ENCODE results near the gene PLXNA1.

The PLXNA1 gene

DNA sequence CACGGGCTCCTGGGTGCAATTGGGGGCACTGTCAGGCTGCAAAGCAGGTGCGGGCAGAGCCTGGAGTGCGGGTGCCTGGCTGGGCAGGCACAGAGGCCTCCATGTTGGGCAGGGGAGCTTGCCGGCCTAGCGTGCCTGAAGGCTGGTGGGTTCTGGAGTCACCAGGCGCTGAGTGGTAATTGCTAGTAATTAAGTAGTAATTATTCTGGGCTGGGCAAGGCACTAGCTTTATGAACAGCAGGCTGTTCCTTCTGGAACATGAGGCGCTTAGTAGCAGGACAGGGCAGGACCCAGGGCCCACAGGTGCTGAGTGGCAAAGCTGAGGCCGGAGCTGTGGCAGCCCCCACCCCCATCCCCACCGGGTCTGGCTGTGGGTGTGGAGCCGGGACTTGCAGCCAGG is 25.3 kb downstream of the PLXNA1 start:
- TF ChIP-seq, protein P1, sequence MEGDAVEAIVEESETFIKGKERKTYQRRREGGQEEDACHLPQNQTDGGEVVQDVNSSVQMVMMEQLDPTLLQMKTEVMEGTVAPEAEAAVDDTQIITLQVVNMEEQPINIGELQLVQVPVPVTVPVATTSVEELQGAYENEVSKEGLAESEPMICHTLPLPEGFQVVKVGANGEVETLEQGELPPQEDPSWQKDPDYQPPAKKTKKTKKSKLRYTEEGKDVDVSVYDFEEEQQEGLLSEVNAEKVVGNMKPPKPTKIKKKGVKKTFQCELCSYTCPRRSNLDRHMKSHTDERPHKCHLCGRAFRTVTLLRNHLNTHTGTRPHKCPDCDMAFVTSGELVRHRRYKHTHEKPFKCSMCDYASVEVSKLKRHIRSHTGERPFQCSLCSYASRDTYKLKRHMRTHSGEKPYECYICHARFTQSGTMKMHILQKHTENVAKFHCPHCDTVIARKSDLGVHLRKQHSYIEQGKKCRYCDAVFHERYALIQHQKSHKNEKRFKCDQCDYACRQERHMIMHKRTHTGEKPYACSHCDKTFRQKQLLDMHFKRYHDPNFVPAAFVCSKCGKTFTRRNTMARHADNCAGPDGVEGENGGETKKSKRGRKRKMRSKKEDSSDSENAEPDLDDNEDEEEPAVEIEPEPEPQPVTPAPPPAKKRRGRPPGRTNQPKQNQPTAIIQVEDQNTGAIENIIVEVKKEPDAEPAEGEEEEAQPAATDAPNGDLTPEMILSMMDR (conservative IDR thresholded peaks at IDR 0.05; ENCODE audit: low read length) = no peak
- no peak overlapping the region for H3K4me3 ChIP-seq (ENCODE audit: low read length)
- DNase-seq (ENCODE audit: low read depth) = no peak

DNA sequence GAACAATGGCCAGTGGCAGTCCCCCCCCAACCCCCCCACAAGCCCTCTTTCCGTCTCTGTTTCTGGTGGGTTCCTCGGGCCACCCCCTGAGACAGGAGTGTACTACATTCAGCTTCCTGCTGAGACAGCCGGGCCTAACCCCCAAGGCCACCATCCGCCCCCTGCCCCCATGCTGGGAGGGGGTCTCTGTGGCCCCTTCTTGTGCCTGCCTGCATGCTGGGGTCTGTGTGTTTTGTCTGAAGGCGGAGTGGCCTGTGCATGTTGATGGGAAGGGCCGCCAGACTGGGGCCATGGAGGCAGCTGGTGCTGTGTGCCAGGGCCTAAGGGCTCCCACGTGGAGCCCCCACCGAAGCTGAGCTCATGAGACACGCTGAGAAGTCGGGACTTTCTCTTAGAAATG is 26.6 kb downstream of the PLXNA1 start:
- no peak overlapping the region for H3K4me3 ChIP-seq (ENCODE audit: low read length)
- DNase-seq (ENCODE audit: low read depth) = no peak

DNA sequence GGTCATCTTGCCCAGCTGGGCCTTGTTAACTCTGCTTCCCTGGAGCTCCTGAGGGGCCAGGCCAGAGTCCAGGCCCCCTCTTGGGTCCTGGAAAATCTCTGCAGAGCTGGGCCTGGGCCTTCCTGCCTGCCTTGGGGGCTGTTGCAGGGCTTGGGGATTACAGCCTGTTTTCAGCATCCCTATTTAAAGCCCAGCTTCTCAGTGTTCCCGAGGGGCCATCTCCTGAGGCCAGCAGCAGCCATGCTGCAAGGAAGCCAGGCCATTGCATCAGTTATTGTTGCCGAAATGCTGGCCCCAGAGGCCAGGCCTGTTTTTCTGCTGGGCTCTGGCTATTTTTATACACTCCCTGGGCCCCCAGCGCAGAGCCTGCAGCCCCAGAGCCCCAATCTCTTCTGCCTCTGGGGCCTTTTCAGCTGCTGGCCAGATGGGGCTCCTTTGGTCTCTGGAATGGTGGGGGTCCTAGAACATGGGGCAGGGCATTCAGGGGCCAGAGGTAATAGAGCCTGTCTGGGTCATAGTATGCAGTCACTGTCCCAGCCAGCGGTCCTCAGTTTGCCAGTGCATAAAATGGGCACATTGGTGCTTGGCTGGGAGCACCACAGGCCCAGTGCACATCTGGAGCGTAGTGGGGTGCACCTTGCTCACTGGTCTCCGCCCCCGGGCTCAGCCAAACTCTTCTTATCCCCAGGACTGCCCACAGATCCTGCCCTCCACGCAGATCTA is 28.5 kb downstream of the PLXNA1 start:
- no peak overlapping the region for H3K4me3 ChIP-seq (ENCODE audit: low read length)
- peak; percentile 90 for DNase-seq (ENCODE audit: low read depth)
- TF ChIP-seq, protein P1 (conservative IDR thresholded peaks at IDR 0.05; ENCODE audit: low read length) = no peak

More for the DNA sequence above, 26.6 kb downstream of the PLXNA1 start:
- TF ChIP-seq, protein P1 (conservative IDR thresholded peaks at IDR 0.05; ENCODE audit: low read length) = no peak

DNA sequence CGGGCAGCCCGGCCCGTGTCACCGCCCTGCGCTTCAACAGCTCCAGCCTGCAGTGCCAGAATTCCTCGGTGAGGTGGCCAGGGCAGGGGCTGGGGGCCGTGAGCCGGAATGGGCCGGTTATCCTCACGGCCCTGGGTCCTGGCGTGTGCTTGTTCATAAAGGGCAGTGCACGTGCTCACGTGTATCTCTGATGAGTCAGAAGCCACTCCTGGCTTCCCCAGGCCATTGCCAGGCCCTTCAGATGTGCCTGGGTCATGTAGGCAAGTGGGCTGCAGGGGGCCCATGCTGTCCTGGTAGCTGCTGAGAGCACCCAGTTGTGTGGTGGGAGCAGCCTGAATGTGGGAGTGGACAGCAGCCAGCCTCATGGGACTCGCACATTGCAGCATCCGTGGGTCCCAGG is 29.2 kb downstream of the PLXNA1 start:
- TF ChIP-seq, protein P1 (conservative IDR thresholded peaks at IDR 0.05; ENCODE audit: low read length) = no peak
- peak; percentile 31 for DNase-seq (ENCODE audit: low read depth)
- H3K4me3 ChIP-seq (ENCODE audit: low read length) = no peak overlapping the region

DNA sequence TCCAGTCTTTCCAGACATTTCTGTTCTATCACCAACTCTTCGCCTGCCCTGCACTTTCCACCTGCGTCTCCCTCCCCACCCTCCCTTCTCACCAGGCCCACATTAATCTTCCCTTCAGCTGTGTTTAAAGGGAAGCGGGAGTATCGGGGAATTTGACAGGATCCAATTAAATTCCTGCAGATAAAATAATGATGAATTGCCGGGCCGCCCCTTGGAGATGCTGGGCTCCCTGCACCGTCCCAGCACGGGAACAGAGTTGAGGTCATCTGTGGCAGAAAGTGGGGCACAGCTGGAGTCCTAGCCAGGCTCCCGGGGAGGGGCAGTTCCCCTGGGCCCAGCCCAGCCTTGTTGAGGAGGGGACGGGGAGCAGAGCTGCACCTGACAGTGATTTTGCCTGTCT is 30.3 kb downstream of the PLXNA1 start:
- H3K4me3 ChIP-seq (ENCODE audit: low read length) = no peak overlapping the region
- no peak for DNase-seq (ENCODE audit: low read depth)
- TF ChIP-seq, protein P1 (conservative IDR thresholded peaks at IDR 0.05; ENCODE audit: low read length) = no peak

DNA sequence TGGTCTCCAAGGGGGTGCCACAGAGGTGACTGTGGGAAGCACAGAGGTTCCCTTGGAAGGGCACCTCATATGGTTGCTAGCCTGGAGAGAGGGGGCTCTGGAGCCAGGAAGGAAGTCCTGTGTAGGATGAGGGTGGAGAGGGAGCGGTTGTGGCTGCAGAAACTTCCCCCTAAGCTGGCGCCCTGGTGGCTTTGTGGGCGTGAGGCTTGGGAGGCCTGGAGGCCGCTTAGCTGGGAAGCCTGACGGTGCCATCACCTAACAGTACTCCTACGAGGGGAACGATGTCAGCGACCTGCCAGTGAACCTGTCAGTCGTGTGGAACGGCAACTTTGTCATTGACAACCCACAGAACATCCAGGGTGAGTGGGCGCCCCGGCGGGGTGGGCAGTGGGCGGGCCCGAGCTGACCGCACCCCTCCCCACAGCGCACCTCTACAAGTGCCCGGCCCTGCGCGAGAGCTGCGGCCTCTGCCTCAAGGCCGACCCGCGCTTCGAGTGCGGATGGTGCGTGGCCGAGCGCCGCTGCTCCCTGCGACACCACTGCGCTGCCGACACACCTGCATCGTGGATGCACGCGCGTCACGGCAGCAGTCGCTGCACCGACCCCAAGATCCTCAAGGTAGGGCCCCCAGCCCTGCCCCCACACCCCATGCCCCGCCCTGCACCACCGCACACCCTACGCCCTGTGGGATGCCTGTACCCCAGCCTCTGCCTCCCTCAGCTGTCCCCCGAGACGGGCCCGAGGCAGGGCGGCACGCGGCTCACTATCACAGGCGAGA is 31.0 kb downstream of the PLXNA1 start:
- DNase-seq (ENCODE audit: low read depth) = no peak
- TF ChIP-seq, protein P1 (conservative IDR thresholded peaks at IDR 0.05; ENCODE audit: low read length) = no peak
- no peak overlapping the region for H3K4me3 ChIP-seq (ENCODE audit: low read length)
